Amniotic epithelial cell (primary cell): Measurements from ENCODE around the gene RNF157.
A peak's percentile ranks its signal among the peaks of the same experiment; 100 is the strongest.

ENCODE experiments used
- DNase-seq: peaks from one replicate; pipeline ENCODE4 v3.0.0-alpha.2; 2010; ENCODE audit warnings: low read depth

The RNF157 gene

GRCh38 chr17:76123749-76124581 lies 116.3 kb downstream of the RNF157 start:
- DNase-seq: no peak

- no peak for DNase-seq
Measured at GRCh38 chr17:76123191-76123499, 117.1 kb downstream of the RNF157 start.

DNA sequence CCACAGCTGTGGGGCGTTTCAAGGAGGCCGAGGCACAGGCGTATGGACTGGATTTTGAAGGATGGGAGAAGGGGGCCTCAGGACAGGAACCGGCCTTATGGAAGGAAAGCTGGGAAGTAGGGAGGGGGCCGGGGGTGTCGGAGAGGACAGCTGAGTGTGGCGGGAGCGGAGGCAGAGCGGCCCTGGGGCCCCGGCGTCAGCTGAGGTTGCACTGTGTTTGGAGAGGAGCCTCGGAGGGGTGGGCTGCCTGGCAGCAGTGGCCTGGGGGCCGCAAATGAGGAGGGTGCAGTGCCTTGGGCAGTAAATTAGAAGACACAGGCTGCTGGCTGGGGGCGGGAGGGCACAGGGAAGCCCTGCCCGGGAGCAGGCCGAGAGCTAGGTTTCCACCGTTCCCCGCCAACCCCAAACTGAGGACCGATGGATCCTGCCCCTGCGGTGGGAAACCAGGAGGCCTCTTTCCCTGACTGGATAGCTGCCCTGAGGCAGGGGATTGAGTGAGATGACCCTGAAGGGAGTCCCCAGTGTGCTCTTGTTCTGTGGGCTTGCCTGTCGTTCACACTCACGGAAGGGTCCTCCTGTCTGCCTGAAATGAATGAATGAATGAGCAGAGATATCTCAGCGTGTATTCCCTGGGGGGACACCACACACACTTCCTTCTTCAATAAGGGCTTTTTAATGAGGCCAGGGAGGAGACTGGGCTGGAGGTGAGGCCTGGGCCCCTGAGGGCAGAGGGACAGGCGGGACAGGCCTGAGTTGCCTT lies 117.7 kb downstream of the RNF157 start:
- no peak for DNase-seq

GRCh38 chr17:76121932-76122430 lies 118.3 kb downstream of the RNF157 start:
- DNase-seq: peak; percentile 31

- DNase-seq: no peak
Measured at GRCh38 chr17:76120658-76121008, 119.7 kb downstream of the RNF157 start.

DNA sequence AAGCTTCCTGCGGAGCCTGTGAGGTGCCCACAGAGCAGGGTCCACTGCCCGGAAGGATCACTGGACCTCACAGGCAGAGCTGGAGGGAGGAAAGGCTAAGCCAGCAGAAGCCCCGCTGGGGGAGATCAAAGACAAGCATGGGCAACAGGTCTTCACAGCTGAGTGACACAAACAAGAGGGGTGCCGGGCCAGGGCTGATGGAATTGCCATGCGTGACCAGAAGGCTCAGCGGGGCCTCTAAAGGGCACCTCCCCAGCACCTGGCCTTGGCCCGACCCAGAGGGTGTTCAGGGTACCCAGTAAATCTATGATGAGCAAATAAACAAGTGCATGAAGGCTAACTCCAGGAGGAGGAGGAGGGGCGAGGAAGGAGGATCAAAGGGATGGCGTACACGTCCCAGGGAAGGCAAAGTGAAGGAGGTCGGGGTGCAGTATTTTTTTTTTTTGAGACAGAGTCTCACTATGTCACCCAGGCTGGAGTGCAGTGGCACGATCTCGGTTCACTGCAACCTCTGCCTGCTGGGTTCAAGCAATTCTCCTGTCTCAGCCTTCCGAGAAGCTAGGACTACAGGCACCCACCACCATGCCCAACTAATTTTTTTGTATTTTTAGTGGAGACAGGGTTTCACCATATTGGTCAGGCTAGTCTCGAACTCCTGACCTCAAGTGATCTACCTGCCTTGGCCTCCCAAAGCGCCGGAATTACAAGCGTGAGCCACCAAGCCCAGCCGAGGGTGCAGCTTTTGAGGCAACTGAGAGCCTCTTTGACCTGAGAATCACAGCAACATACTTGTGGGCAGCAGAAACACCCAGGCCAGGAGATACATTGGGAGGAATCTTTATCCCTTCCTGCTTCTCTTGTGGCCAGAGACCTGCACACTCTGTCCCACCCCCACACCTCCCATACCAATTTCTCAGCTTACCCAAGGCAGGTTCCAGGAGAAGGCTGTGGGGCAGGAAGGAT lies 120.6 kb downstream of the RNF157 start:
- DNase-seq: no peak

DNA sequence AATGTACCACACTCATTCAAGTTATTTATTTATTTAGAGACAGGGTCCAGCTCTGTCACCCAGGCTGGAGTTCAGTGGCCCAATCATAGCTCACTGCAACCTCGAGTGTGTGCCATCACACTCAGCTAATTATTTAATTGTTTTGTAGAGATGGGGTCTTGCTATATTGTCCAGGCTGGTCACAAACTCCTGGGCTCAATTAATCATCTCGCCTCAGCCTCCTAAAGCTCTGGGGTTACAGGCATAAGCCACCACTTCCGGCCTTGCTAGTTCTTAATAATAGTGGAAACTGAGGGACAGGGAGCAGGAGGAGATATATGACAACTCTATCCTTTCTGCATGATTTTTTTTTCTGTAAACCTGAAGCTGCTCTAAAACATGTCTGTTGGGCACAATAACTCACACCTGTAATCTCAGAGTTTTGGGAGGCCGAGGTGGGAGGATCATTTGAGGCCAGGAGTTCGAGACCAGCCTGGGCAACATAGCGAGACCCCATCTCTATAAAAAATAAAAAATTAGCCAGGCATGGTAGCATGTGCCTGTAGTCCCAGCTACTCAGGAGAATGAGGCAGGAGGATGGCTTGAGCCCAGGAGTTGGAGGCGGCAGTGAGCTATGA lies 125.0 kb downstream of the RNF157 start:
- no peak for DNase-seq

- peak; percentile 45 for DNase-seq
Measured at GRCh38 chr17:76111956-76112355, 128.3 kb downstream of the RNF157 start.

DNA sequence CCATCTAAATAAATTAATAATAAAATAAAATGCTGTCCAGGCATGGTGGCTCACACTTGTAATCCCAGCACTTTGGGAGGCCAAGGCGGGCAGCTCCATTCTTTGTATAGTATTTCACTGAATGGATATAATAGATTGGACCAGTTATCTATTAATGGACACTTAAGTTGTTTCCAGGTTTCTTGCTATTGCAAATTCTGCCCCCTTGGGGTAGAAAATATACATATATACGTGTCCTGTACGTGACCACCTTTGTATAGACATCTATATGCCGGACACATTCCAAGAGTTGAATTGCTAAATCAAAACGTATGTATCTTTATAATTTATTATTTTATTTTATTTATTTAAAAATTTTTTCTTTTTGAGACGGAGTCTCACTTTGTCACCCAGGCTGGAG lies 132.8 kb downstream of the RNF157 start:
- DNase-seq: no peak

DNA sequence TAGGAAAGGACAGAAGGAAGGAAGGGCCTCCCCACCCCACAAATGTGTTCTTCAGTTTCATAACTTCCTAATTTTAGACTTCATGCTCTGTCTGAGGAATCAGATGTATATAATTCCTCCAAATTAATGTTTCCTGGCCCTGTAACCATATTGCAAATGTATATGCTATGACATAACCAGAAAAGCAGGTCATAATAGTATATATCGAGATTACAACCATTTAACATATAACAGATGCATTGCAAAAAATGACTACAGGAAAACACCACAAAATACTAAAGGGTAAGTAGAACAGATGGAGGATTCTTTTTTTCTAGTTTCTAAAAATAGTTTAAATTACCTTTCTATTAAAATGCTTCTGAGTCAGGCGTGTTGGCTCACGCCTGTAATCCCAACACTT lies 133.6 kb downstream of the RNF157 start:
- no peak for DNase-seq

- no peak for DNase-seq
Measured at GRCh38 chr17:76104896-76105231, 135.4 kb downstream of the RNF157 start.

- no peak for DNase-seq
Measured at GRCh38 chr17:76104140-76104895, 136.0 kb downstream of the RNF157 start.

DNA sequence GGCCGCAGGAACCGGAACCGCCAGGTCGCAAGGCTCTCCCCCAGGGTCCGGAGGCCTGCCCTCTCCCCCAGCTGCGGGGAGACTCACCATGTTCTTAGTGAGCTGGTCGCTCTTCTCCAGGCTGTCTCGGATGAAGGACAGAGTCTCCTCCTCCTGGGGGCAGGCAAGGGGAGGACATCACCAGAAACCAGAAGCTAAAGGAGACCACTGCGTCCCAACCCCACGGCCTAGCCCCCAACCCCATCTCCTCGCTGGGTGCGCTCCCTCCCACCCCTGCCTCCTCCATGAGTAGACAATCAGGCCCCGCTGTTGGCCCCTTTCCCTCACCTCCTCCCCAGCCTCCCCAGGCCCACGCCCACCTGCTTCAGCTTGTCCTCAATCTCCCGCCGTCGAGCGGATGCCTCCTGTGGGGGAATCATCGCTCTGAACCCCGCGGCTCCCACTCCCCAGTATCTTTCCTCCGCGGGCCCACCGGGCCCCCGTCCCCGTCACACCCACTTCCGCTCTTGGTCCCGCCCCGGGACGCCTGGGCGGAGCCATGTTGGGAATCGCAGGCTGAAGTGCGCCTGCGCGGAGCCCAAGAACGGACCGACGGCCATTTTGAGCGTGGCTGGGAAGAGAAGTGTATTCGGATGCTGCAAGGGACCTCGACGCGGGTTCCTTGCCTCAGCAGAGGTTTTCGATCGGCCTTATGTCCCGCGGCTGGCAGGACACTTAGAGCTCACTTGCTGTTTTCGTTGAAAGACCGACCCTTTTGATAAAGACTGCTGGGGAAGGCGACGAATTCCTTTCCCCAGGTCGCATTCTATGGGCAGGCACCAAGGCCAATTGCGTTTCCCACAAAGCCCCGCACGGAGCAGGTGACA lies 136.8 kb downstream of the RNF157 start, which contains the start of gene EXOC7:
EXOC7 (minus strand) TSS at position 514 of the 866 bp plus-strand sequence; CDS start at position 419, 95 bp downstream.
- DNase-seq: peak; percentile 77

DNA sequence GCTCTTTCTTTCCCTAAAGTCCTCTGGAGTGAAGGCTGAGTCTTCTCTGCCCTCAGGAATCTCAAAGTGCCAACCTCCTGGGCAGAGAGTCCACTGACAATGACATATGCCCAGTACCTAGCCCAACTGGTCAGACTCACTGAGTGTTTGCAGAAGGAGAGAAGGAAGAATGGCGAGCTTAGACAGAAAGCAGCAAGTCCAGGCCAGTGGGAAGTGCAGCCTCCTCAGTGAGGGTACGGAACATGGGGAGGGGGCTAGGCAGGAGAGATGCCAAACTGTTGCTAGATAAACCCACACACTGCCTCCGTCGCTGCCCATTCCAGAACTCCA lies 137.4 kb downstream of the RNF157 start:
- no peak for DNase-seq

GRCh38 chr17:76097716-76098295 lies 142.5 kb downstream of the RNF157 start:
- no peak for DNase-seq

- DNase-seq: no peak
Measured at GRCh38 chr17:76095943-76096342, 144.3 kb downstream of the RNF157 start.

DNA sequence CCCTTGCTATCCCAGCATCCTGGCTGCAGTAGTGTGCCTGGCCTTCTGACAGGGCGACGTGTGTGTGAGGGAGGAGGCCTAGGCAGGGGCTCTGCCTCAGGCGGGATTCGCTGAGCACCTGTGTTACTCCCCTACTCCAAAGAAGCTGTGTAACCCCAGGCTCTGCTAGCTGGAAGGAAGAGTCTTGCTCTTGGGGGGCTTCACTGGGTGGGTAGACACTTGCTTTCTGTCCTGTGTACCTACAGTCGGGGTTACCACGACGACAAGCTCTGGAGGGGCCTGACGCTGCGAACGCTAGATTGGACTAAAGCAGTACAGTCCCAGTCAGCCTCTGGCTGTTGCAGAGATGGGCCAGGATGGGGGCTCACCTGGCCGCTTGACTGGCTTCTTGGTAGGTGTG lies 146.2 kb downstream of the RNF157 start:
- DNase-seq: no peak

DNA sequence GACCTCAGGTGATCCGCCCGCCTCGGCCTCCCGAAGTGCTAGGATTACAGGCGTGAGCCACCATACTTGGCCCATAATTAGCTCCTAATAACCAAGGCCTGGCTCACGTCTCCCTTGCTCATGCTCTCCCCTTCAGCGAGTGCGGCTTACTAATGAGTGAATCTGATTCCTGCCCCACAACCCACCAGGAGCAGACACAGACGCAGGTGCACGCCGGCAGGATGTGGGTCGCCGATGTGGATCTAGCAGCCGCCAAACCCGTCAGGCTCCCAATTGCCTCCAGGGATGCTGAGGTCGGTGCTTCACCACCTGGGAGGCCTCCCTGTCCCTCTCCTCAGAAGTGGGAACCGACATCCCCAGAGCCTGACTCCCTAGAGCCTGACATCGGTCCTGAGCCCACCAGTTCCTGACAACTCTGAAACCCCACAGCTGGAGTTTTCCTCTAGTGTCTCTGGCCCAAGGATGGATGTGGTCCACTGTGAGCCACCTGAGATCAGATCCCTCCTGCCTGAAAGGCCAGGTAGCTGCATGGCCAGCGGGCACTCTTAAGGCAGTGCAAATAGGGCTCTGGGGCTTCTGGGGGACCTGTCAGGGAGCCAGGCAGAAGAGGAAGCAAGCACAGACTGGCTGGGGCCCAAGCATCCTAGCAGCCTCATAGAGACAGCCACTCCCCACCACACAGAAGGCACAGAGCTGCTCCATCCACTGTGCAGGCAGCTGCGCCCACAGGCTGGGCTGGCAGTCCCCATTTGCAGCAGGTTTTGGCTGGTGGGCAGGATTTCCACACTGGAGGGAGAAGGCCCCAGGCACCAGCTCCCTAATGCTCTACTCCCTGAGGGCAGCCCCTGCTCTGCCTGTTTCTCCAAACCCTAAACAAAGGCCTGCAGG lies 147.5 kb downstream of the RNF157 start:
- no peak for DNase-seq
